Activated T-cell treated with anti-CD3 and anti-CD28 coated beads for 24 hours (primary cell): ENCODE measurements around the gene ASCC1.

Experiments used
- DNase-seq: peaks from one replicate; pipeline ENCODE4 v3.0.0-alpha.2; 2020; ENCODE audit warnings: low read depth

Gene ASCC1

GRCh38 chr10:72097448-72098300 lies 118.4 kb downstream of the ASCC1 start:
- no peak for DNase-seq

DNA sequence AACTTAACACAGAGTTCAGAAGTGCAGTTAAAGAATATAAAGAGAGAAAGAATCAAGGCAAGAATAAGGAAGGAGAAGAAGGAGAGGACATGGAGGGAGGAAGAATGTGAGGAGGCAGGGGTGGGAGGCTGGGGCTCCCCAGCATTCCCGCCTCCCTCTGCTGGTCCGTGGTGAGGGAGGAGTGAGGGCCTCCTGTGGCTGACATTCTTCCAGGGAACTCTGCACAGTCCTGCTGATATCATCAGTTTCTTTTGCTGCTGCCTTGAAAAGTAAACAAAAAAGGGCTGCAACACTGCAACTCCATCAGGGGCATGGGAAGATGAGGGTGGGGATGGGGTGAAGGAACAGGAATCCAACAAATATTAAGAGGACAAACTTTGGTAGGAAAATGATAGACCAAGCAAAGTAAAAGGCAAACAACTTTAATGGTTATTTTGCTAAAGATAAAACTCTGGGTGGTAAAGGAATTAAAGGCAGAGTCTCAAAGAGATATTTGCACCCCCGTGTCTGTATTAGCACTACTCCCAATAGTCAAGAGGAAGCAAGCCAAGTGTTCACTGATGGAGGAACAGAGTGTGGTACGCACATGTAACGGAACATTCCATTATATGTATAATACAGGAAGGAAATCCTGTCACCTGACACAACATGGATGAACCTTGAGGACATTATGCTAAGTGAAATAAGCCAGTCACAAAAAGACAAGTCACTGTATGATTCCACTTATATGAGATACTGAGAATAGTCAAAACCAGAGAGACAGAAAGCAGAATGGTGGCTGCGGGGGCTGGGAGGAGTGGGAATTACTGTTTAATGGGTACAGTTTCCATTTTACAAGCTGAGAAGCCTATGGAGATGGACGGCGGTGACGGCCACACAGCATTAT lies 119.7 kb downstream of the ASCC1 start:
- no peak for DNase-seq

DNA sequence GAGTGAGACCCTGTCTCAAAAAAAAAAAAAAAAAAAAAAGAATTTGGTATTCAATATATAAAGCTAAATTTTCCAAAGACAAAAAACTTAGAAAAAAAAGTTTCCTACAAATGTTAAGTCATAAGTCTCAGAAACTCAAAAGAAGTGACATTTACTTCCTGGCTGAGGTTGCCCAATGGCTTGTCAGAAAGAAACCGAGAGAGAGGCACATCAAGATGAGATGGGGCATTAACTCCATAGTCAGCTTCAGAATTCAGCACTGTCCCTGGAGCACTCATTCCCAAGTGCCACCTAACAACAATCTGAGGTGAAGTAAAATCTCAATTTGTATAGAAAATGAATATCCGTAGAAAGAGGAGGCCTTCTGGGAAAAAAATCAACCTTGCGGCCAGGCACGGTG lies 120.9 kb downstream of the ASCC1 start:
- no peak for DNase-seq

DNA sequence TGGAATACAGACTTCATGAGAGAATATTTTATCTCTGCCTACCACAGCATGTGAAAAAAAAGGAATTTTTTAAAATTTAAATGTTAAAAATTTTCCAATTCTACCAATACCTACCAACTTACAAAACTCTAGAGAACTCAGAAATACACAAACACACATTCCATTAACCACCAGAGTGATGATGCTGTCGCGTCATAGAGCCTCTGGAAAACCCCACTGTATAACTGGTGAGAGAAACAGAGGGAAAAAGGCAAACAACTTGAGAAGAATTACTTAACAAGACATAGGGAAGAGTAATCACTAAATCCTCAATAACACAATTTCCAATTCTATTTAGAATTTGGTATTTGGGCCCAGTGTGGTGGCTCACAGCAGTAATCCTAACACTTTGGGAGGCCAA lies 121.5 kb downstream of the ASCC1 start:
- DNase-seq: no peak

- DNase-seq: no peak
Observed at GRCh38 chr10:72093450-72093849, 122.6 kb downstream of the ASCC1 start.

GRCh38 chr10:72092987-72093386 lies 123.1 kb downstream of the ASCC1 start:
- DNase-seq: no peak

- DNase-seq: no peak
Observed at GRCh38 chr10:72092171-72092924, 123.7 kb downstream of the ASCC1 start.

DNA sequence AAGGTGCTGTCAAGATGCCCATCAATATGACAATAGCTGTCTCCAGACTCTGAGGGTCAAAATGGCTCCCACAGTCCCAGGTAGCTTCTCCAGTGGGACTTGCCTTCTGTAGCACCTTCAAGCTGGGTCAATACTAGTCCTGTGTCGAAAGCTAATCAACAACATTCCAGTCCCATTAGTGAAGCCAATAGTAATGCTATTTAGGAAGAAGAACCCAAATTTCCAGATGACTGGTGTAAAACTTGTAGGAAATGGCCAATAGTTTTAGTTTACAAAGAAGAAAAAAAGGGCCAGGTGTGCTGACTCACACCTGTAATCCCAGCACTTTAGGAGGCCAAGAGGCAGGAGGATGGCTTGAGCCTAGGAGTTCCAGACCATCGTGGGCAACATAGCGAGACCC lies 125.8 kb downstream of the ASCC1 start:
- DNase-seq: no peak

DNA sequence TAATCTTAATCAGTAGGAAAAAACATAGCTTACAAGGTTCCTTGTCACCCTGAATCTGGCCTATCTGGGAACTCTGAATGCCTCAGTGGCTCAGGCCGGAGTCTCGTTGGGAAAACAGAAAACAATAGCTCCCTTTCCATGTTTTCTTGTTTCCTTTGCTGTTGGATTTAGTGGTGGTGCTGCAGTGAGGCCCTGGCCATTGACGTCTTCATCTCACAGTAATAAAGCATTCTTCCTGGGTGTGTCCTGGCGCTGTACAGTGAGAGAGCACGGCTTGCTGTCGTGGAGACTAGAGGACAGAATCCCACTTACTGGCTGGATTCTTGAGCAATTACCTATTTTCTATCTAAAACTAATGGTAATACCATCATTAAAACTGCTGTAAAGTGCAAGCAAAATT lies 126.5 kb downstream of the ASCC1 start:
- DNase-seq: no peak

DNA sequence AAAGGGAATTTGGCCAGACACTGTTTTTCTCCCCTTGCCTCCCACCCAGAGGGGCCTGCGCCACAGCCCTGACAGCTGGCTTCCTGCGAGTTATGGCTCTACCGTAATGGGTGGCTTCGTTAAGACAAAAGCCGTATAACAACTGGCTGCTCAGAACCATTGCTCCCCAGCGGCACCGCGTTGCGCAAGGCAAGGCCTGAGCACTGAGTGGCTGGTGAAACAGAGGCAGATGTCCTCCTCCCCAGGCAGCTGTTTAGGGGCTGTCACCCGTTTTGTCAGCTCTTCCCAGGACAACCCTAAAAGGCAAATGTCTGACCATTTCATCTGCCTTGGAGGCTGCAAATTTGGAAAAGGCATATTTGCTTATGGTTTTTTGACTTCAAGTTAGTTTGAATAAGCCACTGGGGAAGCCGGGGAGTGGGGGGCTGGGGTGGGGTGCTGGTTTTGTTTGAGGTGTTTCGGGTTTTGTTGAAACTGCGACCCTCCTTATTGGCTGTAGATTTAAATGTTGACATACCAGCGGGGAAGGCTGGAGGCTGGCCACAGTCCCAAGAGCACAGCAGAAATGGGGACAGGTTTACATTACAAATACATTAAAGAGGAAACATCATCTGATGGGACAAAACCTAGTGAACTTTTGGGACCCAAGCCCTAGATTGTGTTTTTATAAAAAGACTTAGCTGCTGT lies 127.0 kb downstream of the ASCC1 start:
- DNase-seq: no peak

DNA sequence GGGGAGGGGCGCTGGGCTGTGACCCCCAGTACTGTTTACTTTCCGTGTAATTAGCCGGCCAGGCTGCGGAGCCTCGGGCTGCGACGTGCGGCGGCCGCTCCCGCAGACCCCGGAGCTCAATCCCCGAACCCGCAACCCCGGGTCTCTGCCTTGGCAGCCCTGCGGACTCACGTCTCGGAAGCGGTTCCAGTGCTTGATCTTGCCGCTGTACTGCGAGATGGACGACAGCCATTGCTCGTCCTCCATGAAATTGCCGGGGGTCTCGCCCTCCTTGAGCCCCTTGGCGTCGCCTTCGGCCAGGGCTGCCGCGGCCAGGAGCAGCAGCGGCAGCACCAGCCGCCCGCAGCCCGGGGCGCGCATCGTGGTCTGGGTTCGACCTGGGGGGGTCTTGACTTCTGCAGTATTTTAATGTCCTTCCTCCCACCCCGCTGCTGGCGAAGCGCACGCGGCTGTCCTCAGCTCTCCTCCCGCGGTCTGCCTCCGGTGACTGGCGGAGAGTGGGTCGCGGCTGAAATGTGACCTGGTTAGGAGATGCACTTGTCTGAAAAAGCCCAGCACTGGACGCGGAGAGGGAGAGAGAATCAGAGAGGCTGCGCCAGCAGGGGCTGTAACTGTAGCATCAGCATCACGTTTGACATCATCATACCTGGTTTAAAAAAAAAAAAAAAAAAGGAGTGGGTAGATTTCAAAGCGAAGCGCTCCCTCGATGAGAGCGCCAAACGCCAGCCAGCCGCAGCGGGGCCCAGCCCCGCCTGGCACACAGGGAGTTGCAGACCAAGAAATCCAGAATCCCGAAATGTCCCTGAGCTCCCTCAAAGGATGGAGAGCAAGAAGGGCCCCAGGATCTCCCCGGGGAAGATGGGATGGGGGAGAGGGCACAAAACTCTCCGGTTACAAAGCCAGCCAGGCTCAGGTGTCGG lies 127.8 kb downstream of the ASCC1 start, which contains the start of gene SPOCK2:
TSS of gene SPOCK2 (minus strand) at position 583 of the 920 bp plus-strand sequence. CDS start at position 360, 223 bp downstream.
- DNase-seq: peak; percentile 57

GRCh38 chr10:72087392-72087968 lies 128.6 kb downstream of the ASCC1 start:
- DNase-seq: no peak

- DNase-seq: peak; percentile 37
Observed at GRCh38 chr10:72086466-72087391, 129.3 kb downstream of the ASCC1 start.

- no peak for DNase-seq
Observed at GRCh38 chr10:72085864-72086465, 130.1 kb downstream of the ASCC1 start.

DNA sequence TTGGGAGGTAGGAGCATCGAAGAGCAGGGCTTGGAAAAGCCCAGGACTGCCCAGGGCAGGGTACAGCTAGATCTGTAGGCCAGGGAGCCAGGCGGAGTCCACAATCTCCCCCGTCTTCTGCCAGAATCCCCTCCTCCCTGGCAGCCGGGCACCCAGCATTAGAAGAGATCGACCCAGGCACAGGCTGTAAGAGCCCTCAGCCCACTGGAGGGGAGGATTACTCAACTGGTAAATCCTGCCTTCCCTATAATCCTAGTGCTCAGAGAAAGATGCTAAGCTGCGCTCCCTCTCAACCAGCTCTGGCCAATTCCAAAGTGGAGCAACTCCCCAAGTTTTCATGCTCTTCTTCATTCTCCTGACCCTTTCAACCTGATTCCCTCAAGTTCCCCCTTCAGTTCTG lies 130.9 kb downstream of the ASCC1 start:
- no peak for DNase-seq

GRCh38 chr10:72083790-72084459 lies 132.2 kb downstream of the ASCC1 start:
- DNase-seq: peak; percentile 54

DNA sequence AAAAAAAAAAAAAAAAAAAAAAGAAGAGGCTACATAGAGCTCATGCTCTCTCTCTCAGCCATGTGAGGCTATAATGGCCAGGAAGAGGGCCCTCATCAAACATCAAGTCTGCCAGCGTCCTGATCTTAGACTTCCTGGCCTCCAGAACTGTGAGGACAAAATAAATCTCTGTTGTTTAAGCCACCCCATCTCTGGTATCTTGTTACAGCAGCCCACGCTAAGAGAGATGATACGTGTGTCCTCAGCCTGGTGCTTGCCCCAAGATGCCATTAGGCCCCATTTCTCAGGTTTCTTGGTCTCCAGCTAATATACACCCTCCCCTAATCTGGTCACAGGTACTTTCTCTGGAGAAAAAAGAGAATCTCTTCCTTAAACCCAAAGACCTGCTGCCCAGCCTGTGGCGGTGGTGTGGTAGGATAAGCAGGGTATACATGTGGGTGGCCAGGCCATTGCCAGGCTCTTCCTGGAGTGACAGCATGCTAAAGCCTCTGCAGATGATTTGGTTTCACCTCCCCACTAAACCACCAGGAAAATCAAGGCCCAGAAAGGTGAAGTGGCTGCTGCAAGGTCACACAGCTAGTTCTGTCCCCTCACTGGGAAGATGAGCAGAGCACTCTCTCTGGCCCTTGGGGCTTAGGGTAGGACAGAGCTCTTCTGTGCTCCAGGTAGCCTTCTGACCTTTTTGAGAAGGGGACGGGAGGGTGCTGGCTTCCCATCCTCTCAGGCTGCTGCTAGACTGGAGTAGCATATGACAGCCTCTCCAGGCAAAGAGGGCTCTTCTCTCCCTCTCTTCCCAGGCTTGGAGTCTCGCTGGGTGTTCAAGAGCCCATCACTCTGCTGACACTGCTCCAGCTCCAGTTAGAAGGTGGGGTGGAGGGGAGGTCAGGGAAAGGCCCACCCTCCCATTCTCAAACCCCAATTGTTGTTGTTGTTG lies 133.0 kb downstream of the ASCC1 start:
- DNase-seq: no peak
